ENCODE measurements around the gene BAD. TPM values are rescaled to one million over a fixed set of nuclear protein-coding genes. Genes with fewer than 3 reads are reported as not detected.

The BAD gene
- total and polyA plus RNA-seq, 9 donors, result 3.4 to 125 (median 63.6) TPM

DNA sequence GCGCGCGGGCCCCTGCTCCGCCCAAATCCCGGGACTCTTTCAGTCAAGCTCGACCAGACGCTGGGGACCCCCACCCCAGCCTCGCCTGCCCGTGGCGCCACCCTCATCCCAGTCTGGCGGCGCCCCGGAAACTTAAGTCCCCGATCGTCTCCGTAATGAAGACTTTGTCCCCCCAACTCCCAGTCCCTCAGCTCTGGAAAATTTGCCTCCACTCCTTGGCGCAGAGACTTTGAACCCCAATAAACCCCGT lies 32.8 kb downstream of the BAD start:
- 0 to 1% (median 0%) methylated on average over 13 to 18 of the region's 18 CpGs for WGBS, 3 donors

DNA sequence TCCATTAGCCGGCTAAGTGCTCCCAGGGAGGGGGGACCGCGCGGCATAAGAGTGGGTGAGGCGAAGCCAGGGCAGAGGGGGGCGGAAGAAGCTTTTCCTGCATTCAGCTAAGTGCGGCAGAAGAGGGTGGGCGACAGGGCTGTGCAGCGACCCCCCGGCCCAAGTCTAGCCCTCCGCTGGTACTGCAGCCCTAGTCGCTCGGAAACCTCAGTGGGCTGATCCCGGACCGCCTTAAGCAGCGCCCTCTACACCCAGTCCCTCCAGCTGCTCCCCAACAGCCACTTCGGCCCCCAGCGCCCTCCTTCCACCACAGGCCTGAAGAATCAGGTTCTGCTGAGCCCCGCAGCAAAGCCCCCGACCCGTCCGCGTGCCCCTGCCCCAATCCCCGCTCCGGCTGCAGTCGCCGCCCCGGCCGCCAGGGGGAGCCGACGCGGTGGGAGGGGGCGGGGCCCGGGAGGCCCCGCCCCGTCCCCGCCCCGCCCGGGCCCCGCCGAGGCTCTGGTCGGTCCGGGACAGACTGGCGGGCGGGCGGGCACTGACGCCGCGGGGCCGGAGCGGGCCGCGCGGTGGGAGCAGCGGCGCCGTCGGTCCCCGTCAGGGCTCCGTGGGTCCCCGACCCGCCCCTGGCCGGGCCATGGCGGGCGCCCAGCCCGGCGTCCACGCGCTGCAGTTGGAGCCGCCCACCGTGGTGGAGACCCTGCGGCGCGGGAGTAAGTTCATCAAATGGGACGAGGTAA lies 33.3 kb downstream of the BAD start, which contains the start of gene PLCB3:
PLCB3 (plus strand) TSS at position 515 of the 737 bp plus-strand sequence; CDS start at position 635, 120 bp downstream.
- H3K4me1 ChIP-seq (ENCODE audit: insufficient read depth), result peaks cover 10% of the 10 kb centered on the region
- H3K9me3 ChIP-seq, result no peaks in the 10 kb centered on the region
- intact Hi-C loops (cut with DNase I), result loop anchor here in 1 of 4 donors (5.0 kb wide), 1 partner anchor 49 kb away; no protein-coding TSS in a partner anchor
- H3K4me3 ChIP-seq, result peak within 1 kb of the TSS; percentile 64
- H3K27me3 ChIP-seq, result no peaks in the 10 kb centered on the region
- peak in 4 of 5 donors; percentile 70 to 84 (median 78) for DNase-seq
- WGBS, 3 donors, result 0 to 2% (median 1%) methylated on average over 34 to 75 of the region's 75 CpGs
- H3K27ac ChIP-seq, result peak within 1 kb of the TSS; percentile 32 to 35
- no peaks in the 10 kb centered on the region for H3K36me3 ChIP-seq
- peak; percentile 60 for TF ChIP-seq POLR2A (IDR thresholded peaks at IDR 0.05)
- TF ChIP-seq, protein P1, sequence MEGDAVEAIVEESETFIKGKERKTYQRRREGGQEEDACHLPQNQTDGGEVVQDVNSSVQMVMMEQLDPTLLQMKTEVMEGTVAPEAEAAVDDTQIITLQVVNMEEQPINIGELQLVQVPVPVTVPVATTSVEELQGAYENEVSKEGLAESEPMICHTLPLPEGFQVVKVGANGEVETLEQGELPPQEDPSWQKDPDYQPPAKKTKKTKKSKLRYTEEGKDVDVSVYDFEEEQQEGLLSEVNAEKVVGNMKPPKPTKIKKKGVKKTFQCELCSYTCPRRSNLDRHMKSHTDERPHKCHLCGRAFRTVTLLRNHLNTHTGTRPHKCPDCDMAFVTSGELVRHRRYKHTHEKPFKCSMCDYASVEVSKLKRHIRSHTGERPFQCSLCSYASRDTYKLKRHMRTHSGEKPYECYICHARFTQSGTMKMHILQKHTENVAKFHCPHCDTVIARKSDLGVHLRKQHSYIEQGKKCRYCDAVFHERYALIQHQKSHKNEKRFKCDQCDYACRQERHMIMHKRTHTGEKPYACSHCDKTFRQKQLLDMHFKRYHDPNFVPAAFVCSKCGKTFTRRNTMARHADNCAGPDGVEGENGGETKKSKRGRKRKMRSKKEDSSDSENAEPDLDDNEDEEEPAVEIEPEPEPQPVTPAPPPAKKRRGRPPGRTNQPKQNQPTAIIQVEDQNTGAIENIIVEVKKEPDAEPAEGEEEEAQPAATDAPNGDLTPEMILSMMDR (IDR thresholded peaks at IDR 0.05), result peak; percentile 61 to 91 (median 89)
- no peak for TF ChIP-seq EP300 (IDR thresholded peaks at IDR 0.05)

More for the DNA sequence above, 32.8 kb downstream of the BAD start:
- Histone ChIP-seq H3K4me3 (peak overlapping the region; percentile 64), H3K36me3 (no peaks in the 10 kb centered on the region), H3K27ac (peak overlapping the region; percentile 28 to 32), H3K4me1 (ENCODE audit: insufficient read depth) (peaks cover 10% of the 10 kb centered on the region), H3K27me3 (no peaks in the 10 kb centered on the region), H3K9me3 (no peaks in the 10 kb centered on the region)
- no peak for TF ChIP-seq POLR2A (IDR thresholded peaks at IDR 0.05)
- no peak for TF ChIP-seq EP300 (IDR thresholded peaks at IDR 0.05)
- TF ChIP-seq, protein P1 (IDR thresholded peaks at IDR 0.05), result no peak
- no peak for DNase-seq
- intact Hi-C loops (cut with DNase I), result loop anchor here in 1 of 4 donors (5.0 kb wide), 1 partner anchor 49 kb away; no protein-coding TSS in a partner anchor

DNA sequence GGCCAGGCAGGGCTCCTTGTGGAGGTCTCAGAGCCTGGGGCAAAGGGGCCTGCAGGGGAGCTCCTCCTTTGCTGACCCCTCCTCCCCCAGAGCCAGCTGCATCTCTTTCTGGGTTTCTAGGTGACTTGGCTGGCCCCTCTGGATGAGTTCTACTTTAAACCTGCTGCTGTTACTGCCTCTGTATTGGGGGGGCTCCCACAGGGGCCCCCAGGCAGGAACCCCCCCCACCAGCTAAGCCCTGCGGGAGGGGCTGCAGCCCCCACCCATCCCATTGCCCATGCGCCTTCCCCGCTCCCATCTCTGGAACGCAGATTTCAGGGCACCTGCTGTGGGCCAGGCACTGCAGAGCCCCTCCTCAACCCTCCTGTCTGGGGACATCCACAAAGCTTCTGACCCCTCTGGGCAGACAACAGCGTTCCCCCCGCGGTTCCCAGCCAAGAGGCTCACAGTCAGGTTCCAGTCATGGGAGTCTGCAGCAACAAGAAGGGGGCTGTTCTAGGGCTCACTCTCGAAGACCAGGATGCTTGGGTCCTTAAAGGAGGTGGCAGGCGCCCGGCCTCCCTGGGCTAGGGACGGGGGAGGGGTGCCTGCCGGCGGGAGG lies 34.0 kb downstream of the BAD start:
- 15 to 16% (median 15%) methylated on average over 12 to 13 of the region's 13 CpGs for WGBS, 3 donors

More for the DNA sequence above, 34.0 kb downstream of the BAD start:
- DNase-seq, result no peak
- intact Hi-C loops (cut with DNase I), result loop anchor here in 1 of 4 donors (5.0 kb wide), 1 partner anchor 48 kb away; no protein-coding TSS in a partner anchor
- TF ChIP-seq POLR2A (IDR thresholded peaks at IDR 0.05) (no peak), EP300 (IDR thresholded peaks at IDR 0.05) (no peak)
- TF ChIP-seq, protein P1 (IDR thresholded peaks at IDR 0.05), result no peak
- H3K4me1 ChIP-seq (ENCODE audit: insufficient read depth), result peaks cover 15% of the 10 kb centered on the region
- H3K9me3 ChIP-seq, result no peaks in the 10 kb centered on the region
- peak overlapping the region in 1 of 2 donors; percentile 35 for H3K27ac ChIP-seq
- H3K27me3 ChIP-seq, result no peaks in the 10 kb centered on the region
- H3K36me3 ChIP-seq, result no peaks in the 10 kb centered on the region
- peak overlapping the region; percentile 64 for H3K4me3 ChIP-seq

Data from ovary (tissue), 9 donors.